Parathyroid adenoma (tissue), 2 donors: Measurements from ENCODE around the gene TP53AIP1.

Source experiments
- H2AFZ ChIP-seq: fragments of 300-600 bp; sonication (generic); one replicate; pipeline ENCODE4 v1.7.0; 2017; ENCODE audit warnings: antibody characterized with exemption, mild to moderate bottlenecking
- H3K27ac ChIP-seq: fragments of 300-600 bp; sonication (generic); one replicate; pipeline ENCODE4 v1.7.0; 2017
- H3K27me3 ChIP-seq: fragments of 300-600 bp; sonication (generic); one replicate; pipeline ENCODE4 v1.7.0; 2017; ENCODE audit warnings: low read length; ENCODE audit not compliant: control insufficient read depth, insufficient read depth
- H3K36me3 ChIP-seq: fragments of 300-600 bp; sonication (generic); one replicate; pipeline ENCODE4 v1.7.0; 2017; ENCODE audit warnings: low read length; ENCODE audit not compliant: control insufficient read depth, insufficient read depth
- H3K4me1 ChIP-seq: fragments of 300-600 bp; sonication (generic); one replicate; pipeline ENCODE4 v1.7.0; 2017; ENCODE audit warnings: control low read depth
- H3K4me2 ChIP-seq: fragments of 300-600 bp; sonication (generic); one replicate; pipeline ENCODE4 v1.7.0; 2017; ENCODE audit warnings: low read length
- H3K4me3 ChIP-seq: fragments of 300-600 bp; sonication (generic); one replicate; pipeline ENCODE4 v1.7.0; 2017; ENCODE audit warnings: low read depth, low read length
- H3K79me2 ChIP-seq: fragments of 300-600 bp; sonication (generic); one replicate; pipeline ENCODE4 v1.7.0; 2017; ENCODE audit warnings: control low read depth
- H3K9ac ChIP-seq: fragments of 300-600 bp; sonication (generic); one replicate; pipeline ENCODE4 v1.7.0; 2017; ENCODE audit warnings: mild to moderate bottlenecking
- H3K9me3 ChIP-seq: fragments of 300-600 bp; sonication (generic); one replicate; pipeline ENCODE4 v1.7.0; 2017; ENCODE audit warnings: low read length; ENCODE audit not compliant: control insufficient read depth
- CTCF ChIP-seq: fragments of 300-600 bp; sonication (generic); IDR thresholded peaks from one replicate; pipeline ENCODE4 v1.7.0; 2017; ENCODE audit warnings: antibody characterized with exemption, mild to moderate bottlenecking
- donor health status: primary hyperparathyroidism.

The TP53AIP1 gene

GRCh38 chr11:128955636-128956035, 13.0 kb upstream of the TP53AIP1 start:
- Histone ChIP-seq H3K4me2 (no peak overlapping the region), H3K27ac (no peak overlapping the region), H2AFZ (no peak overlapping the region), H3K27me3 (no peaks in the 10 kb centered on the region), H3K4me3 (no peak overlapping the region), H3K9ac (no peak overlapping the region), H3K4me1 (no peaks in the 10 kb centered on the region), H3K36me3 (no peaks in the 10 kb centered on the region), H3K9me3 (no peaks in the 10 kb centered on the region), H3K79me2 (no peaks in the 10 kb centered on the region)
- TF ChIP-seq CTCF: no peak

- no peak for TF ChIP-seq CTCF
- Histone ChIP-seq H2AFZ (no peak overlapping the region), H3K4me1 (no peaks in the 10 kb centered on the region), H3K79me2 (no peaks in the 10 kb centered on the region), H3K9me3 (no peaks in the 10 kb centered on the region), H3K4me2 (no peak overlapping the region), H3K27ac (no peak overlapping the region), H3K36me3 (no peaks in the 10 kb centered on the region), H3K27me3 (no peaks in the 10 kb centered on the region), H3K4me3 (no peak overlapping the region), H3K9ac (no peak overlapping the region)
Measured at GRCh38 chr11:128953151-128953550, 10.5 kb upstream of the TP53AIP1 start.

- H2AFZ ChIP-seq: no peak overlapping the region
Measured at GRCh38 chr11:128949791-128950454, 7.3 kb upstream of the TP53AIP1 start.

GRCh38 chr11:128948583-128948982, 5.9 kb upstream of the TP53AIP1 start:
- Histone ChIP-seq H3K9me3 (no peaks in the 10 kb centered on the region), H3K4me2 (no peak overlapping the region), H3K79me2 (no peaks in the 10 kb centered on the region)

More at GRCh38 chr11:128949791-128950454, 7.3 kb upstream of the TP53AIP1 start:
- no peak overlapping the region for H3K4me2 ChIP-seq
- H3K79me2 ChIP-seq: no peaks in the 10 kb centered on the region
- no peaks in the 10 kb centered on the region for H3K27me3 ChIP-seq
- H3K27ac ChIP-seq: no peak overlapping the region
- H3K4me3 ChIP-seq: no peak overlapping the region
- no peaks in the 10 kb centered on the region for H3K4me1 ChIP-seq
- no peaks in the 10 kb centered on the region for H3K9me3 ChIP-seq
- no peaks in the 10 kb centered on the region for H3K36me3 ChIP-seq
- H3K9ac ChIP-seq: no peak overlapping the region
- no peak for TF ChIP-seq CTCF

More at GRCh38 chr11:128948583-128948982, 5.9 kb upstream of the TP53AIP1 start:
- H3K27ac ChIP-seq: no peak overlapping the region
- no peak for TF ChIP-seq CTCF
- no peaks in the 10 kb centered on the region for H3K36me3 ChIP-seq
- H3K27me3 ChIP-seq: no peaks in the 10 kb centered on the region
- H3K9ac ChIP-seq: no peak overlapping the region
- no peak overlapping the region for H3K4me3 ChIP-seq
- H3K4me1 ChIP-seq: no peaks in the 10 kb centered on the region
- no peak overlapping the region for H2AFZ ChIP-seq
